PC-9 (cell line): ENCODE measurements around the gene CD48. TPM values are rescaled to one million over a fixed set of nuclear protein-coding genes. Genes with fewer than 3 reads are reported as not detected.

Experiments used
- BruUV-seq: library from RNA; stranded (reverse); fragments of 400-500 nt; replicated peaks from 2 replicates; lab custom pipeline; 2021; lab: Mats Ljungman, UMichigan
- CTCF ChIA-PET: fragments of 300-600 bp; sonication (Branson Sonifier 250); formaldehyde crosslinking; loops from one replicate; lab custom pipeline; 2022; ENCODE audit warnings: antibody characterized with exemption; lab: Charles Lee
- POLR2A ChIA-PET: fragments of 300-600 bp; sonication (Branson Sonifier 250); formaldehyde crosslinking; loops from one replicate; lab custom pipeline; 2022; ENCODE audit warnings: antibody characterized with exemption; ENCODE audit not compliant: unreplicated experiment; lab: Charles Lee
- DNase-seq, 2 experiments: peaks; one replicate each; pipeline versions ENCODE4 v3.0.0 to v3.0.0-alpha.2; 2015 to 2022; ENCODE audit warnings: mixed read lengths in 1 of 2
- H2AFZ ChIP-seq: fragments of 200-600 bp; sonication (generic); 2 replicates; pipeline ENCODE4 v1.8.1; 2017; ENCODE audit warnings: antibody characterized with exemption
- H3F3A ChIP-seq: fragments of 200-600 bp; sonication (generic); 2 replicates; pipeline ENCODE4 v1.8.1; 2017; ENCODE audit warnings: antibody characterized with exemption, mild to moderate bottlenecking, low read depth; ENCODE audit not compliant: insufficient read depth
- H3K27ac ChIP-seq: fragments of 200-600 bp; sonication (generic); 2 replicates; pipeline ENCODE4 v1.6.1; 2016; ENCODE audit warnings: mixed run types
- H3K27me3 ChIP-seq: fragments of 200-600 bp; sonication (generic); 2 replicates; pipeline ENCODE4 v1.6.1; 2016; ENCODE audit warnings: low read depth, mixed run types; ENCODE audit not compliant: insufficient read depth
- H3K36me3 ChIP-seq: fragments of 200-600 bp; sonication (generic); 2 replicates; pipeline ENCODE4 v1.6.1; 2016; ENCODE audit warnings: low read depth, mixed run types
- H3K4me1 ChIP-seq: fragments of 200-600 bp; sonication (generic); replicated peaks from 2 replicates; pipeline ENCODE4 v1.6.1; 2016; ENCODE audit warnings: mixed run types; ENCODE audit not compliant: insufficient read depth
- H3K4me2 ChIP-seq: fragments of 200-600 bp; sonication (generic); 2 replicates; pipeline ENCODE4 v1.6.1; 2017; ENCODE audit warnings: mixed run types
- H3K4me3 ChIP-seq: fragments of 200-600 bp; sonication (generic); 2 replicates; pipeline ENCODE4 v1.6.1; 2016; ENCODE audit warnings: mixed run types
- H3K79me2 ChIP-seq: fragments of 200-600 bp; sonication (generic); 2 replicates; pipeline ENCODE4 v1.6.1; 2017; ENCODE audit warnings: low read depth, mixed run types
- H3K9me2 ChIP-seq: fragments of 200-600 bp; sonication (generic); 2 replicates; pipeline ENCODE4 v1.8.1; 2017; ENCODE audit warnings: mild to moderate bottlenecking; ENCODE audit not compliant: insufficient read depth
- H3K9me3 ChIP-seq: fragments of 200-600 bp; sonication (generic); 2 replicates; pipeline ENCODE4 v1.8.1; 2016; ENCODE audit warnings: low read depth; ENCODE audit not compliant: insufficient read depth
- H4K20me1 ChIP-seq: fragments of 200-600 bp; sonication (generic); 2 replicates; pipeline ENCODE4 v1.8.1; 2017; ENCODE audit not compliant: insufficient read depth
- EZH2 ChIP-seq: fragments of 200-600 bp; sonication (generic); IDR thresholded peaks from 2 replicates; pipeline ENCODE4 v1.8.0; 2017; ENCODE audit warnings: antibody characterized with exemption, low read depth
- intact Hi-C: fragments of 100-400 bp; cut with micrococcal nuclease; formaldehyde crosslinking; loops from one replicate; pipeline ENCODE4 v1.10.0; 2022; ENCODE audit not compliant: unreplicated experiment
- total RNA-seq: library from RNA; stranded (reverse); gene quantifications from 2 replicates; pipeline ENCODE4 v1.2.3, GENCODE V29; 2021
- TF ChIP-seq, protein P1 (sequence below): fragments of 200-600 bp; sonication (generic); conservative IDR thresholded peaks from 2 replicates; pipeline ENCODE4 v1.6.1; 2017; ENCODE audit warnings: mixed run types, antibody characterized with exemption, mild to moderate bottlenecking, moderate library complexity

Gene CD48
- total RNA-seq, 1 experiment from 2014 or later: not detected

DNA sequence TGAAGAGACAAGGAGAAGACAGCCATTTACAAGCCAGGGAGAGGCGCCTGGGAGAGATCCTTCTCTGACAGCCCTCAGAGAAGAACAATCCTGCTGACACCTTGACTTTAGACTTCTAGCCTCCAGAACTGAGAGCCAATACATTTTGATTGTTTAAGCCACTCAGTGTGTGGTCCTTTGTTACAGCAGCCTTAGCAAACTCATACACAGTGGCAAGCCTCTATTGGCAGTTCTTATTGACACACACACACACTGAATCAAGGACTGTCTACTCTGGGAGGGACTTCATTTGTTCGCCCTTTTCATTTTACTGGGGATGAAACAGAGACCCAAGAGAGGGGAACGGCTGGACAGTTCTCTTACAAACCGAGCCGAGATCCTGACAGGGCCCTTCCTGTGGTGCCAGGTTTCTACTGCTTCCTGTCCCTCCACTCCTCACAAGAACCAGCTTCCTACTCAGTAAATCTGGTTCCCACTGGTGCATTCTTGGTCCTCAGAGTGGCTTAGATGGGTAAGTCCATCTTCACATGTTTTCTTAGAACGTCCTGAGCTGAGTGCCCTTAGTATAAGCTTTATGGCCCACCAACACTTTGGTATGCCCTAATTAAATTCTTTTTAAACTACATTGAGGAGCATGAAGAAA is 79.5 kb downstream of the CD48 start:
- Histone ChIP-seq H2AFZ (no peak overlapping the region), H3K4me1 (no peaks in the 10 kb centered on the region), H4K20me1 (no peaks in the 10 kb centered on the region), H3K9me3 (no peaks in the 10 kb centered on the region), H3K27ac (no peak overlapping the region), H3K27me3 (peaks cover 46% of the 10 kb centered on the region), H3K4me2 (no peak overlapping the region), H3K9me2 (no peaks in the 10 kb centered on the region), H3K4me3 (no peak overlapping the region), H3K36me3 (no peaks in the 10 kb centered on the region), H3K79me2 (no peaks in the 10 kb centered on the region), H3F3A (no peaks in the 10 kb centered on the region)
- no peak for DNase-seq
- BruUV-seq: no TSS peak
- ChIA-PET CTCF (interaction anchor here (0.6 kb wide), 2 partner anchors 191 to 551 kb away, joined by 3 read pairs; partner anchors contain the start of gene KCNJ9), POLR2A (no interaction called here)
- TF ChIP-seq, protein P1, sequence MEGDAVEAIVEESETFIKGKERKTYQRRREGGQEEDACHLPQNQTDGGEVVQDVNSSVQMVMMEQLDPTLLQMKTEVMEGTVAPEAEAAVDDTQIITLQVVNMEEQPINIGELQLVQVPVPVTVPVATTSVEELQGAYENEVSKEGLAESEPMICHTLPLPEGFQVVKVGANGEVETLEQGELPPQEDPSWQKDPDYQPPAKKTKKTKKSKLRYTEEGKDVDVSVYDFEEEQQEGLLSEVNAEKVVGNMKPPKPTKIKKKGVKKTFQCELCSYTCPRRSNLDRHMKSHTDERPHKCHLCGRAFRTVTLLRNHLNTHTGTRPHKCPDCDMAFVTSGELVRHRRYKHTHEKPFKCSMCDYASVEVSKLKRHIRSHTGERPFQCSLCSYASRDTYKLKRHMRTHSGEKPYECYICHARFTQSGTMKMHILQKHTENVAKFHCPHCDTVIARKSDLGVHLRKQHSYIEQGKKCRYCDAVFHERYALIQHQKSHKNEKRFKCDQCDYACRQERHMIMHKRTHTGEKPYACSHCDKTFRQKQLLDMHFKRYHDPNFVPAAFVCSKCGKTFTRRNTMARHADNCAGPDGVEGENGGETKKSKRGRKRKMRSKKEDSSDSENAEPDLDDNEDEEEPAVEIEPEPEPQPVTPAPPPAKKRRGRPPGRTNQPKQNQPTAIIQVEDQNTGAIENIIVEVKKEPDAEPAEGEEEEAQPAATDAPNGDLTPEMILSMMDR: no peak
- TF ChIP-seq EZH2: no peak
- intact Hi-C loops: no loop called here

DNA sequence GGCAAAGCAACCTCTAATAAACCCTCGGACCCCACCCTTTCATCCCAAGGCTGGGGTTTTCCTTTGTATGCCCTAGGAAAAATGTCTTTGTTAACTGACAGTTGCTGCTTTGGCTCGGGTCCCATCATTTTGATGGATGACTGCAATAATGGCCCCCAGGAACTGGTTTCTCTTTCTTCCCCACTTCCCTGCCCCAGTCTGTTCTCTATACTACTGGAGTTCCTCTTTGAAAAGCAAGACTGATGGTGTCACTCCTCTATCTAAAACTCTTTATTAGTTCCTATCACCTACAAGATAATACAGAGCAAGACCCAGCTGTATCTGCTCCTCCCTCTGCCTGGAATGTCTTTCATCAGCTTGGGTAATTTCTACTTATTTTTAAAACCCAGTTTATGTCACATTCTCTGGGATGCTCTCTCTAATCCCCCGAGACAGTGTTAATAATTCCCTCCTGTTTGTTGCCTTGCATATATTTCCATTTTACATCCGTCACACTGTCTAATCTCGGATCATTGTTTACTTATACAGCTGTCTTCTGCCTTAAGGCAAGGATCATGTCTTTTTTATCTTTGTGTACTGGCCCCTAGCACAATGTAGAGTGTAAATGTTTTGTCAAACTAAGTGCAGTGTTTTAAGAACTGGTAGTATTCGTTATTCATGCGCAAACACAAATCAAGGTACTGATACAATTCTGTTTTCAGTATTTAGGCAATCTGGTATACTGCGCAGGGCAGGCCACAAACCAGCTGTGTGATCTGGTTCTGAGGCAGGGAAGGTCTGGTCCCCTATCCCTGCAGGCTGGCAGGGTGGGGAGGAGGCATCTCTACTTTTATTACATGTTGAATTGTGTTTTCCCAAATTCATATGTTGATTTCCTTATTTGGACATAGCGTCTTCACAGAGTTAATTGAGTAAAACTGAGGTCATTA is 80.8 kb downstream of the CD48 start:
- Histone ChIP-seq H3K27ac (no peak overlapping the region), H3K79me2 (no peaks in the 10 kb centered on the region), H2AFZ (no peak overlapping the region), H3K36me3 (no peaks in the 10 kb centered on the region), H3F3A (no peaks in the 10 kb centered on the region), H3K9me3 (no peaks in the 10 kb centered on the region), H3K27me3 (peaks cover 37% of the 10 kb centered on the region; the same call in 1 of the 2 replicates), H4K20me1 (no peaks in the 10 kb centered on the region), H3K4me3 (no peak overlapping the region), H3K4me1 (no peaks in the 10 kb centered on the region), H3K9me2 (no peaks in the 10 kb centered on the region), H3K4me2 (no peak overlapping the region)
- intact Hi-C loops: no loop called here
- POLR2A ChIA-PET: no interaction called here
- TF ChIP-seq, protein P1: no peak
- TF ChIP-seq EZH2: no peak
- no TSS peak for BruUV-seq
- CTCF ChIA-PET: no interaction called here
- no peak for DNase-seq

DNA sequence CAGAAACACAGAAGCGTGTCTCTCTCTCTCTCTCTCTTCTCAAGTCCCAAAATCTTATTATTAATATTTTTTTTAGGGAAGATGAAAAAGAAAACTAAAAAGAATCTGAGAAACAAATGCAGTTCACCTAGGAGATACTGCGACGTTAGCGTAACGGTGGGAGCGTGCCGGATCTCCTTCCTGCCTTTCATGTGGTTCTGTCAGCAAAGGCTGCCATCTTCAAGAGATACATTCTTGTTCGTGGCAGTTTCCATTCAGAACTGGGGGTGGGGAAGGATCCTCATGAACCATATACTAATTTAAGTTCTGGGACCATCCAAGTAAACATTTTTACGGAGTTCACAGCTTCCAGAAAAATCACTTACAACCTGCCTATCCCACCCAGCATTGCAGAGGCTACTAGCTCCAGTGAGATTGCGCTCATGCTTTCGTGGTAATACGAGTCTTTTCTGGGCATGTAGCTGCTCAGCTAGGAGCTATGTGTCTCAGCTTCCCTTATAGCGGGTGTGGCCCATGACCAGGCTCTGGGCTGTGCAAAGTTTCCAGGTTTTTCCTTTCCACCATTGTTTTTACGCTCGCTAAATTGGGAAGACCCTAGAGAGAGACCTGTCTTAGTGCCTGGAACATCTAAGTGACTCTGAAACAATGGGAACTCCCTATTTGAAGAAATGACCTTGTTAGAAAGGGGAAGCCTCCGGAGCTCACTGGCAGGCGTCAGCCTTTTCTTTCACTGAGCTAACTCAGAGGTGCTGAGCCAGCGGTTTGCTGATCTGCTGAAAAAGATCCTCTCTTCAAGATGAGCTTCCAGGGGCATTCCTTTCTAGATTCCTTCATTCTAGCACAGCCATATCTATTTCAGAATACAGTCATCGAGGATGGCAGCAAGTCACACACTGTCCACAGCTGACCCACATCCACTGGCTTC is 82.1 kb downstream of the CD48 start:
- no peak for DNase-seq

More for the DNA sequence above, 82.1 kb downstream of the CD48 start:
- H3F3A ChIP-seq: no peaks in the 10 kb centered on the region
- no peaks in the 10 kb centered on the region for H3K4me1 ChIP-seq
- H2AFZ ChIP-seq: no peak overlapping the region
- H3K27ac ChIP-seq: no peak overlapping the region
- no TSS peak for BruUV-seq
- H3K4me2 ChIP-seq: no peak overlapping the region
- intact Hi-C loops: no loop called here
- H3K4me3 ChIP-seq: no peak overlapping the region
- H3K36me3 ChIP-seq: no peaks in the 10 kb centered on the region
- ChIA-PET CTCF (no interaction called here), POLR2A (no interaction called here)
- H3K27me3 ChIP-seq: peaks cover 42% of the 10 kb centered on the region; the same call in 1 of the 2 replicates
- H3K9me2 ChIP-seq: no peaks in the 10 kb centered on the region
- no peaks in the 10 kb centered on the region for H3K79me2 ChIP-seq
- H3K9me3 ChIP-seq: no peaks in the 10 kb centered on the region
- no peaks in the 10 kb centered on the region for H4K20me1 ChIP-seq
- TF ChIP-seq, protein P1: no peak
- TF ChIP-seq EZH2: no peak
